ENCODE results near the gene OBSCN.

The OBSCN gene

DNA sequence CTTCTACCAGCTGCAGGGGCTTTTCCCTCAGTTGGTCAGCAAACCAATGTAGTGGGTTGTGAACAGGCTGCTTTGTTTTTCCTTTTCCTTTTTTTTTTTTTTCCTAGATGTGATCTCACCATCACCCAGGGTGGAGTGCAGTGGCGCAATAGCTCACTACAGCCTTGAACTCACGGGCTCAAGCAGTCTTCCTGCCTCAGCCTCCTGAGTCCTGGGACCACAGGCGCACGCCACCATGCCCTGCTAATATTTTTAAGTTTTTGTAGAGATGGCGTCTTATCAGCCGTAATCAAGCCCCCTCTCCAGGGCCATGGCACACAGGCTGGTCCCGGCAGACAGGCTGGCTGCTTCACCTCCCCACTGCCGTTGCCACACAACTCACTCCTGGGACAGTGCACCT lies 202.2 kb downstream of the OBSCN start:
- no peak overlapping the region for H3K27ac ChIP-seq
- TF ChIP-seq, protein P1, sequence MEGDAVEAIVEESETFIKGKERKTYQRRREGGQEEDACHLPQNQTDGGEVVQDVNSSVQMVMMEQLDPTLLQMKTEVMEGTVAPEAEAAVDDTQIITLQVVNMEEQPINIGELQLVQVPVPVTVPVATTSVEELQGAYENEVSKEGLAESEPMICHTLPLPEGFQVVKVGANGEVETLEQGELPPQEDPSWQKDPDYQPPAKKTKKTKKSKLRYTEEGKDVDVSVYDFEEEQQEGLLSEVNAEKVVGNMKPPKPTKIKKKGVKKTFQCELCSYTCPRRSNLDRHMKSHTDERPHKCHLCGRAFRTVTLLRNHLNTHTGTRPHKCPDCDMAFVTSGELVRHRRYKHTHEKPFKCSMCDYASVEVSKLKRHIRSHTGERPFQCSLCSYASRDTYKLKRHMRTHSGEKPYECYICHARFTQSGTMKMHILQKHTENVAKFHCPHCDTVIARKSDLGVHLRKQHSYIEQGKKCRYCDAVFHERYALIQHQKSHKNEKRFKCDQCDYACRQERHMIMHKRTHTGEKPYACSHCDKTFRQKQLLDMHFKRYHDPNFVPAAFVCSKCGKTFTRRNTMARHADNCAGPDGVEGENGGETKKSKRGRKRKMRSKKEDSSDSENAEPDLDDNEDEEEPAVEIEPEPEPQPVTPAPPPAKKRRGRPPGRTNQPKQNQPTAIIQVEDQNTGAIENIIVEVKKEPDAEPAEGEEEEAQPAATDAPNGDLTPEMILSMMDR (conservative IDR thresholded peaks at IDR 0.05) = no peak

DNA sequence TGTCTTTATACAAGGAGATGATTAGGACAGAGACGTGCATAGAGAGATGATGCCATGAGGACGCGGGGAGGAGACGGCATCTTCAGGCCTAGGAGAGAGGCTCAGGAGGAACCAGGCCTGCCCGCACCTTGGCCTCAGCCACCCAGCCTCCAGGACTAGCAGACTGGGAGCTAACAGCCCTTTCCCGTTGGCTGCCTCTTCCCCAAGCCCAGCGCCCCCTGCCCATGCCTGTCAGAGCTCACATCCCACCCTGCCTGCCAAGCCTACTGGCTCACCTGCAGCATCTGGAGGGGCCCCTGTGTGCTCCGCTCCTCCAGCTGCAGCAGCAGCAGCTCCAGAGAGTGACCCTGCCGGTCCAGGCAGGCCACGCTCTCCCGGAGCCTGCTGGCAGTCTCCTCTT lies 202.8 kb downstream of the OBSCN start:
- TF ChIP-seq, protein P1 (conservative IDR thresholded peaks at IDR 0.05) = no peak
- H3K27ac ChIP-seq = no peak overlapping the region

DNA sequence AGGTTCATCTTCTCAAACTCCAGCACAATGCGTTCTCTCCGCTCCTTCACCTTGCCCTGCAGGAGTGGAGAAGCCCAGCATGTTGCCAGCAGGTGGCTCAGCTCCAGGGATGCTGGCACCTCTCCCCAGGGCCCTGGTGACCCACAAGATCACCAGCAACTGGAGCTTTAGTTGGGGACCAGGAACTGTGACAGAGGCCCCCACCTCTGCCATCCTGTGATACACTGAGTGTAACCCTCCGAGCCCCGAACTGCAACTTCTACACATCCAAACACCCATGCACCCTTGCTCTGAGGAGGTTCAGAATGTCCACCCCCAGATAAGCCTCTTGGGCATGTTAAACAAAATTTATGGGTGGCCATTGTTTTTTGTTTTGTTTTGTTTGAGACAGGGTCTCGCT lies 203.3 kb downstream of the OBSCN start:
- H3K27ac ChIP-seq = no peak overlapping the region
- TF ChIP-seq, protein P1 (conservative IDR thresholded peaks at IDR 0.05) = no peak

DNA sequence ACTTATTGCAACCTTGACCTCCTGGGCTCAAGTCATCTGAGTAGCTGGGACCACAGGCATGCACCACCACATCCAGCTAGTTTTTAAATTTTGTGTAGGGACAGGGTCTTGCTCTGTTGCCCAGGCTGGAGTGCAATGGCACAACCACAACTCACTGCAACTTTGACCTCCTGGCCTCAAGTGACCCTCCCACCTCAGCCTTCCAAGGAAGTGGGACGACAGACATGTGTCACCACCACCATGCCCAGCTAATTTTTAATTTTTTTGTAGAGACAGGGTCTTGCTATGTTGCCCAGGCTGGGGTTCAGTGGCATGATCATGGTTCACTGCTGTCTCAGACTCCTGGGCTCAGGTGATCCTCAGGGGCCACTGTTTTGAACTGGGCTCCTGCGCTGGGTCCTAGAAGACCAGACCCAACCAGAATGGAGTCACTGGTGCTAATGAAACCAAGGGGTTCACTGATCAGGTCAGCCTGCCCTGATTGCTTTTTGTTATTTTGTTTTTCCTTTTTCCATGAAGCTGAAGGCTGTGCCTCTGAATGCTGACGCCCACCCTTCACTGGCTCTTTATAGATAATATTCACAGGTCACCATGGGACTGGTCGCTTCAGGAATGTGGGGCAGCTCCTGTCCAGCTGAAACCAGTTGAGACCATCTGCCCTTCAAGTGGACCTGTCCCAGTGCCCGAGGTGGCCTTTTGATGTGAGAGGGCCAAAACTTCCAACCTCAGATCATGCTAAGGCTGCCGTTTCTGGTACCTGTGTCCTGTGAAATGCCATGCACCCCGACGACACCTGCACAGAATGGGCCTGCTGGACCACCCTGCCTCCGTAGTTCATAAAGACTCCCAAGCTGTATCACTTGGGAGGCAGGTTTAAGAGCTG lies 203.9 kb downstream of the OBSCN start:
- TF ChIP-seq, protein P1 (conservative IDR thresholded peaks at IDR 0.05) = no peak

DNA sequence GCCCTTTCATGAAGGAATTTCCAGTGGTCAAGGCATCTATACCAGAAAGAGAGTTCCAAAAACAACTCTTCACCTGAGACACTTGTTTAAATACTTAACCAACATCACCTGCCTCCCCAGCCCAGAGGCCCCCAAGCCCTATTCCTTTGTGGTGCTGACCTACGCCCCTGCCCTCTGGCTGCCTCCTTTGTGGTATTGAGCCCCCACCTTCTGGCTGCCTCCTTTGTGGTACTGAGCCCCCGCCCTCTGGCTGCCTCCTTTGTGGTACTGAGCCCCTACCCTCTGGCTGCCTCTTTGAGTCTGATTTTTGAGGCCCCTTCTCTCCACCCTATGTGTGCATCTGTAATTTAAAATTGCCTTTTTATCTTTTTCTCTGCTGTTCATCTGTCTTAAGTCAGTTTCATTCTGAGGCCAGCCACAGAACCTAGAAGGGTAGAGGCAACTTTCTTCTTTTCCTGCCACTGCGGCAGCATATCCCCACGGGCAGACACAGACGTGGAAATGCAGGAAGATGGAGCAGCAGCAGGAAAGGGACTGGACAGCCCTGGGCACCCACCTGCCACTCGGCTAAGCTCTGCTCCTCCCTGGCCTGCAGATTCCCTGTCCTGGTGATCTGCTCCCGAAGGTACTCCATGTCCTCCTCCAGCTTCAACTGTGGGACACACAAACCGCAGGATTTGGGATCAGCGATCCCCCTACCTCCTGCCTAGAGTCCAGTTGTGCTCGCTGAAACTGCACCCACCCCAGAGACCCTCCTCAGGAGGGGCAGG lies 205.6 kb downstream of the OBSCN start:
- TF ChIP-seq, protein P1 (conservative IDR thresholded peaks at IDR 0.05) = no peak
- H3K27ac ChIP-seq = no peak overlapping the region

More for the DNA sequence above, 203.9 kb downstream of the OBSCN start:
- no peak overlapping the region for H3K27ac ChIP-seq

DNA sequence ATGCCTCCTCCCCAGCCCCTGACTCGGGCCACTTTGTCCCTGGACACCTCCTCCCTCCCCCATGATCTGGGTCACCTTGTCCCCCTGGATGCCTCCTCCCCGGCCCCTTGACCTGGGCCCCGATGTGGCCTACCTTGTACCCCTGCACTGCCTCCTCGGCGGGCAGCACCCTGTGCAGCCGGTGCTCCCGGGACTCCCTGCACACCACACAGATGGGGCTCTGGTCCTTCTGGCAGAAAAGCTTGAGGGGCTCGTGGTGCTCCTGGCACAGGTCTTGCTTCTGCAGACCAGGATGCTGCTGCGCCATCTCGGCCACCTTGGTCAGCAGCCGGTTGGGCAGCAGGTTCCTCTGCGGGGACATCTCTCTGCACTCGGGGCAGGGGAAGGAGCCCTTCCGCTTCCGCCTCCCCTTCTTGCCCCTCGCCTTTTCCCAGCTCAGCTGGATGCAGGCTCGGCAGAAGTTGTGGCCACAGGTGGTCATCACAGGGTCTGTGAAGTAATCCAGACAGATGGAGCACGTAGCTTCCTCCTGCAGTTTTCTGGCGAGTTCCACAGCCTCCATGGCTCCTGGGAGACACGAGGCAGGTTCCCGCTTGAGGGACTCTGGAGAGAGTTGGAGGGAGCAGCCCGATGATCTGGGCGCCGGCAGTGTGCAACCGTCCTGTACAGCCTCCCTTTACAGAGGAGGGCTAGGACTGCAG lies 206.8 kb downstream of the OBSCN start:
- TF ChIP-seq, protein P1 (conservative IDR thresholded peaks at IDR 0.05) = no peak

DNA sequence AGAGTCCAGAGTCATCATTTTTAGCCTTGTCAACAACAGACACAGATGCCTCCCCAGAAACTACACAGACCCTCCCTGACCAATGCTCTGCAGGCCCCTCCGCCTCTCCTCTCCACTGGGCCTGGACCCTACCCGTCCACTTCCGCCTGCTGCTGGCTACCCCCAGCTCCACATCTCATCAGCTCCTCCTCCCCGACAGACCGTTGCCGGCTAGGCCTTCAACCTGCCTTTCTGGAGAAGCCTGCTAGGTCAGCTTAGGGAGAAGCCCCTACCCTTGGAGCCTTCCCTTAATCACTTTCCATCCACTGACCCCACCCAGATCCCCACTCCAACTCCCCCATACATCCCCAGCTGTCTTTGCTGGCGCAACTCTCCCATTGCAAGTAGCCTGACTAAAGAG lies 207.4 kb downstream of the OBSCN start:
- TF ChIP-seq, protein P1 (conservative IDR thresholded peaks at IDR 0.05) = no peak
- H3K27ac ChIP-seq = no peak overlapping the region

More for the DNA sequence above, 206.8 kb downstream of the OBSCN start:
- H3K27ac ChIP-seq = no peak overlapping the region

All from VCaP (cell line).